Activated CD4-positive, alpha-beta T cell treated with anti-CD3 and anti-CD28 coated beads for 36 hours (primary cell): ENCODE data around the gene SH3RF2. TPM values are rescaled to one million over a fixed set of nuclear protein-coding genes. Genes with fewer than 3 reads are reported as not detected.

Experiments used
- ATAC-seq: fragments of 200-7000 bp; cut with Tn5 transposase; one replicate; pipeline ENCODE4 v1.10.0; 2021; ENCODE audit warnings: mild to moderate bottlenecking, moderate library complexity
- CTCF ChIA-PET: fragments of 350-600 bp; sonication (Branson Sonifier 250); formaldehyde crosslinking; loops from one replicate; lab custom pipeline; 2021; ENCODE audit warnings: antibody characterized with exemption; lab: Charles Lee
- POLR2A ChIA-PET: fragments of 350-600 bp; sonication (Branson Sonifier 250); formaldehyde crosslinking; loops from one replicate; lab custom pipeline; 2021; ENCODE audit warnings: antibody characterized with exemption, inconsistent platforms; lab: Charles Lee
- DNase-seq: peaks from one replicate; pipeline ENCODE4 v3.0.0-alpha.2; 2020
- H3K27ac Mint-ChIP-seq: one replicate; pipeline ENCODE4 v1.8.0; 2021; ENCODE audit warnings: mixed read lengths
- H3K27me3 Mint-ChIP-seq: one replicate; pipeline ENCODE4 v1.8.0; 2021; ENCODE audit warnings: mixed read lengths
- H3K36me3 Mint-ChIP-seq: one replicate; pipeline ENCODE4 v1.8.0; 2021; ENCODE audit warnings: low read depth, mixed read lengths
- H3K4me1 Mint-ChIP-seq: one replicate; pipeline ENCODE4 v1.8.0; 2021; ENCODE audit warnings: mixed read lengths
- H3K4me3 Mint-ChIP-seq: one replicate; pipeline ENCODE4 v1.8.0; 2021; ENCODE audit warnings: mild to moderate bottlenecking, moderate library complexity, mixed read lengths
- H3K9me3 Mint-ChIP-seq: one replicate; pipeline ENCODE4 v1.8.0; 2021; ENCODE audit warnings: low read depth, mixed read lengths
- intact Hi-C, 2 experiments: fragments of 100-400 bp; cut with DNase I in 1 of 2; cut with micrococcal nuclease in 1 of 2; formaldehyde crosslinking; loops; one replicate each; pipeline versions ENCODE4 v1.14.2 to v1.15.1; 2022 to 2024; cut with DNase I, micrococcal nuclease
- total RNA-seq, 2 experiments: library from RNA; stranded (reverse); gene quantifications; one replicate each; pipeline ENCODE4 v1.2.3, GENCODE V29; 2021

SH3RF2 gene
- total RNA-seq, 2 experiments from 2014 or later = 0.43 to 0.63 TPM

GRCh38 chr5:145906401-145906800 lies 30.0 kb upstream of the SH3RF2 start:
- no peaks in the 10 kb centered on the region for H3K9me3 Mint-ChIP-seq
- intact Hi-C loops = no loop called here
- POLR2A ChIA-PET = no interaction called here
- no peak overlapping the region for H3K27ac Mint-ChIP-seq
- ATAC-seq (no peak), DNase-seq (no peak)
- H3K27me3 Mint-ChIP-seq = peaks cover 24% of the 10 kb centered on the region
- H3K36me3 Mint-ChIP-seq = no peaks in the 10 kb centered on the region
- CTCF ChIA-PET = interaction anchor here (0.6 kb wide), 1 partner anchor 316 kb away, joined by 3 read pairs; no protein-coding TSS in a partner anchor
- no peak overlapping the region for H3K4me3 Mint-ChIP-seq
- H3K4me1 Mint-ChIP-seq = peaks cover 1% of the 10 kb centered on the region

DNA sequence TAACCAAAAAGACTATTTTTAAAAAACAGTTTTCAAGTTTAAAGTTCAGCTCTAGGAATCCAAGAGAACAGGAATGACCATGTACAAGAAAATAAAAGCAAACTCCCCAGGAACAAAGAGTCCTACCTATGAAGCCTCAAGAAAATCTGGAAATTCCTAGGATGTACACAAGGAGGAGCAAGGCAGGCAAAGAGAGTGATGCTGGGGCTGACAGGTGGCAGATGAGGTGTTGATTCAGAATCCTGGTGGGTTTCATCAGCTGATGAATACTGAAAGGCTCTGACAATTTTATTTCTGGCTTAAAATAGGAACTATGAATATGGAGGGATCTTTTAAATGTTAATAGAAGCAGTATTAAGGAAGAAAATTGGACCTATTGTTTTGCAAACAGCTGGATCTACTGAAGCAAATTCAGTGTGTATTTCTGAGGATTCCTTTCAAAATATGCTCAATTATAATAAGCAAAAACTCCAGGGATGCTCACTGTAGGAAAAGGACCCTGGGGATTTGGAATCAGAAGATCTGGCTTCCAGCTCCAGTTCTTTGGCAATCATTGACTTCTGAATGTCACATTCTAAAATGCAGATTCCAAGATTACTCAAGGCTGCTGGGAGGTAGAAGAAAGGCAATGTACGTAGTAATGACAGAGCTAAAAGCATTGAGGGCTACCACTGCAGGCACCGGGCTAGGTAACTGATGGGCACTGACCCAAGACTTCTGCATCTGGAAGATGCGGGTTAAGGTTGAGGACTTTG lies 28.0 kb upstream of the SH3RF2 start:
- ATAC-seq (no peak), DNase-seq (no peak)
- H3K36me3 Mint-ChIP-seq = no peaks in the 10 kb centered on the region
- ChIA-PET POLR2A (no interaction called here), CTCF (interaction anchor here (0.6 to 2.3 kb wide), 4 partner anchors 8 to 1705 kb away, joined by 3 to 5 read pairs (median 4); no protein-coding TSS in a partner anchor)
- no peak overlapping the region for H3K27ac Mint-ChIP-seq
- intact Hi-C loops = no loop called here
- no peak overlapping the region for H3K4me3 Mint-ChIP-seq
- H3K9me3 Mint-ChIP-seq = no peaks in the 10 kb centered on the region
- peaks cover 20% of the 10 kb centered on the region for H3K27me3 Mint-ChIP-seq
- peaks cover 1% of the 10 kb centered on the region for H3K4me1 Mint-ChIP-seq

GRCh38 chr5:145911164-145911563 lies 25.2 kb upstream of the SH3RF2 start:
- POLR2A ChIA-PET = no interaction called here
- H3K27ac Mint-ChIP-seq = no peak overlapping the region
- H3K27me3 Mint-ChIP-seq = peaks cover 15% of the 10 kb centered on the region
- H3K4me1 Mint-ChIP-seq = peaks cover 8% of the 10 kb centered on the region
- intact Hi-C loops = no loop called here
- DNase-seq = no peak
- H3K9me3 Mint-ChIP-seq = no peaks in the 10 kb centered on the region
- H3K4me3 Mint-ChIP-seq = no peak overlapping the region
- ATAC-seq = no peak
- CTCF ChIA-PET = no interaction called here
- no peaks in the 10 kb centered on the region for H3K36me3 Mint-ChIP-seq

GRCh38 chr5:145912019-145912418 lies 24.4 kb upstream of the SH3RF2 start:
- H3K4me1 Mint-ChIP-seq = peaks cover 10% of the 10 kb centered on the region
- H3K4me3 Mint-ChIP-seq = no peak overlapping the region
- peaks cover 10% of the 10 kb centered on the region for H3K27me3 Mint-ChIP-seq
- intact Hi-C loops = no loop called here
- no peaks in the 10 kb centered on the region for H3K9me3 Mint-ChIP-seq
- DNase-seq = no peak
- H3K36me3 Mint-ChIP-seq = no peaks in the 10 kb centered on the region
- no peak for ATAC-seq
- POLR2A ChIA-PET = no interaction called here
- H3K27ac Mint-ChIP-seq = no peak overlapping the region
- CTCF ChIA-PET = no interaction called here

GRCh38 chr5:145912594-145912993 lies 23.8 kb upstream of the SH3RF2 start:
- no peak overlapping the region for H3K4me3 Mint-ChIP-seq
- H3K36me3 Mint-ChIP-seq = no peaks in the 10 kb centered on the region
- ATAC-seq (no peak), DNase-seq (no peak)
- no peaks in the 10 kb centered on the region for H3K9me3 Mint-ChIP-seq
- intact Hi-C loops = no loop called here
- ChIA-PET CTCF (no interaction called here), POLR2A (no interaction called here)
- no peak overlapping the region for H3K27ac Mint-ChIP-seq
- peaks cover 8% of the 10 kb centered on the region for H3K27me3 Mint-ChIP-seq
- H3K4me1 Mint-ChIP-seq = peaks cover 10% of the 10 kb centered on the region

DNA sequence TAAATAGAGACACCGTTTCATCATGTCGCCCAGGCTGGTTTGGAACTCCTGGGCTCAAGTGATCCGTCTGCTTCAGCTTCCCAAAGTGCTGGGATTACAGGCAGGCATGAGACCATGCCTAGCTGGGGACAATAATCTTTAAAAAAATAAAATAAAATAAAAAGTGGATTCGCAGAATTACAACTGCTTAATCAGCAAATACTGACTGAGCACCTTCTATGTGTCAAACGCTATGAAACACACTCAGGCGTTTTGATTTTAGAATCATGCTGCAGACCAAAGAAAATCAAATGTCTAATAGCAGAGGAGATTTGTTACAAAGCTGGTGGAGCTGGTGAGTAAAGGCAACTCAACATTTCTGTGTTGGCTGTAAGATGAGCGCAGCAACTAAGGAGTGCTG lies 22.7 kb upstream of the SH3RF2 start:
- Mint-ChIP-seq H3K9me3 (no peaks in the 10 kb centered on the region), H3K4me1 (peaks cover 10% of the 10 kb centered on the region), H3K27ac (no peak overlapping the region), H3K36me3 (no peaks in the 10 kb centered on the region), H3K4me3 (no peak overlapping the region), H3K27me3 (peaks cover 7% of the 10 kb centered on the region)
- ChIA-PET POLR2A (no interaction called here), CTCF (no interaction called here)
- DNase-seq (no peak), ATAC-seq (no peak)
- intact Hi-C loops = no loop called here

- peak; percentile 84 for ATAC-seq
- Mint-ChIP-seq H3K27me3 (no peaks in the 10 kb centered on the region), H3K27ac (no peak overlapping the region), H3K36me3 (no peaks in the 10 kb centered on the region), H3K4me1 (peaks cover 9% of the 10 kb centered on the region), H3K9me3 (no peaks in the 10 kb centered on the region), H3K4me3 (no peak overlapping the region)
- POLR2A ChIA-PET = interaction anchor here (0.7 to 0.8 kb wide), 2 partner anchors 126 to 267 kb away, joined by 3 read pairs; no protein-coding TSS in a partner anchor
- intact Hi-C loops = loop anchor here in 1 of 2 experiments (5.0 kb wide), 1 partner anchor 46 kb away; no protein-coding TSS in a partner anchor
- CTCF ChIA-PET = interaction anchor here (0.6 kb wide), 2 partner anchors 8 to 55 kb away, joined by 3 to 4 read pairs; no protein-coding TSS in a partner anchor
- DNase-seq = peak; percentile 44
These were observed 20.3 kb upstream of the SH3RF2 start for GRCh38 chr5:145915970-145916638.

DNA sequence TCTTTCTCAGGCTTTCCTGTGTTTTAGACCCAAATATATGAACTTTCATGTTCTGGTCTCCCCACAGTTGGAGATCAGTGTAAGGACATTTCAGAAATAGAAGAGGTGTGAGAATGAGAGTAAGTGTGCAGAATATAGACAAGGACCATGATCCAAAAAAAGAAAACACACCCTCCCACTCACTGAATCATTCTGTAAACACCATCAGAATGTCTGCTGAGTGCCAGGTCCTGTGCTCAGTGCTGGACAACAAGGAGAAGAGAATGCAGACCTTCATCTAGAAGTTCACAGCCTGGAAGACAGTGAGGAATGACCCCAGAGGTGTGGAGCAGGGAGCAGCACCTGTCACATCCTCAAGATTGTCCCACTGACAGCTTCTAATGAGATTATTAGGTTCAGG lies 19.1 kb upstream of the SH3RF2 start:
- Mint-ChIP-seq H3K4me1 (peaks cover 9% of the 10 kb centered on the region), H3K27me3 (peaks cover 2% of the 10 kb centered on the region), H3K36me3 (no peaks in the 10 kb centered on the region), H3K9me3 (no peaks in the 10 kb centered on the region), H3K27ac (no peak overlapping the region), H3K4me3 (no peak overlapping the region)
- no peak for DNase-seq
- intact Hi-C loops = loop anchor here in 1 of 2 experiments (5.0 kb wide), 1 partner anchor 45 kb away; no protein-coding TSS in a partner anchor
- no peak for ATAC-seq
- CTCF ChIA-PET = no interaction called here
- POLR2A ChIA-PET = no interaction called here

GRCh38 chr5:145918397-145918796 lies 18.0 kb upstream of the SH3RF2 start:
- Mint-ChIP-seq H3K36me3 (no peaks in the 10 kb centered on the region), H3K27ac (no peak overlapping the region), H3K9me3 (no peaks in the 10 kb centered on the region), H3K4me1 (peaks cover 9% of the 10 kb centered on the region), H3K4me3 (no peak overlapping the region), H3K27me3 (peaks cover 2% of the 10 kb centered on the region)
- CTCF ChIA-PET = interaction anchor here (1.3 kb wide), 1 partner anchor 57 kb away, joined by 3 read pairs; no protein-coding TSS in a partner anchor
- DNase-seq (no peak), ATAC-seq (no peak)
- intact Hi-C loops = loop anchor here in 1 of 2 experiments (5.0 kb wide), 1 partner anchor 44 kb away; no protein-coding TSS in a partner anchor
- POLR2A ChIA-PET = no interaction called here

GRCh38 chr5:145919413-145919812 lies 17.0 kb upstream of the SH3RF2 start:
- Mint-ChIP-seq H3K36me3 (no peaks in the 10 kb centered on the region), H3K9me3 (no peaks in the 10 kb centered on the region), H3K27me3 (peaks cover 2% of the 10 kb centered on the region), H3K4me3 (no peak overlapping the region), H3K4me1 (peaks cover 9% of the 10 kb centered on the region), H3K27ac (no peak overlapping the region)
- ChIA-PET POLR2A (no interaction called here), CTCF (no interaction called here)
- ATAC-seq = no peak
- intact Hi-C loops = loop anchor here in 1 of 2 experiments (5.0 kb wide), 1 partner anchor 43 kb away; no protein-coding TSS in a partner anchor
- no peak for DNase-seq

GRCh38 chr5:145920542-145921210 lies 15.7 kb upstream of the SH3RF2 start:
- POLR2A ChIA-PET = no interaction called here
- Mint-ChIP-seq H3K9me3 (no peaks in the 10 kb centered on the region), H3K27me3 (peaks cover 2% of the 10 kb centered on the region), H3K4me3 (no peak overlapping the region), H3K36me3 (no peaks in the 10 kb centered on the region), H3K4me1 (peaks cover 8% of the 10 kb centered on the region), H3K27ac (no peak overlapping the region)
- no peak for DNase-seq
- no peak for ATAC-seq
- intact Hi-C loops = no loop called here
- CTCF ChIA-PET = no interaction called here
